Loucy (cell line): ENCODE results near the gene PMEPA1.

ENCODE experiments used
- H2AFZ ChIP-seq: fragments of 200-600 bp; sonication (generic); 2 replicates; pipeline ENCODE4 v1.6.0; 2016; ENCODE audit warnings: antibody characterized with exemption, mild to moderate bottlenecking, low read length, moderate library complexity
- H3F3A ChIP-seq: fragments of 200-600 bp; 2 replicates; pipeline ENCODE4 v1.6.0; 2016; ENCODE audit warnings: antibody characterized with exemption, low read depth, mild to moderate bottlenecking
- H3K27me3 ChIP-seq: fragments of 200-600 bp; sonication (generic); 2 replicates; pipeline ENCODE4 v1.6.1; 2014; ENCODE audit warnings: low read length, mild to moderate bottlenecking; ENCODE audit not compliant: insufficient read depth, poor library complexity, severe bottlenecking
- H3K36me3 ChIP-seq: fragments of 200-600 bp; sonication (generic); 2 replicates; pipeline ENCODE4 v1.6.1; 2016; ENCODE audit warnings: low read length; ENCODE audit not compliant: insufficient read depth
- H3K4me1 ChIP-seq: fragments of 200-600 bp; sonication (generic); 2 replicates; pipeline ENCODE4 v1.5.1; 2014; ENCODE audit warnings: low read length, mild to moderate bottlenecking; ENCODE audit not compliant: insufficient read depth, poor library complexity, severe bottlenecking
- H3K4me2 ChIP-seq: fragments of 200-600 bp; sonication (generic); 2 replicates; pipeline ENCODE4 v1.6.0; 2014; ENCODE audit warnings: antibody characterized with exemption, low read length, low read depth, mild to moderate bottlenecking; ENCODE audit not compliant: poor library complexity, severe bottlenecking
- H3K4me3 ChIP-seq: fragments of 200-600 bp; sonication (generic); 2 replicates; pipeline ENCODE4 v1.5.1; 2014; ENCODE audit warnings: low read length, mild to moderate bottlenecking, mixed read lengths; ENCODE audit not compliant: poor library complexity, severe bottlenecking
- H3K79me2 ChIP-seq: fragments of 200-600 bp; sonication (generic); 2 replicates; pipeline ENCODE4 v1.6.1; 2014; ENCODE audit warnings: low read length; ENCODE audit not compliant: insufficient read depth
- H3K9ac ChIP-seq: fragments of 200-600 bp; sonication (generic); 2 replicates; pipeline ENCODE4 v1.6.0; 2014; ENCODE audit warnings: mild to moderate bottlenecking, low read depth, low read length, moderate library complexity; ENCODE audit not compliant: poor library complexity, severe bottlenecking
- H3K9me2 ChIP-seq: fragments of 200-600 bp; sonication (generic); replicated peaks from 2 replicates; pipeline ENCODE4 v1.6.1; 2016; ENCODE audit warnings: low read depth, low read length, mixed read lengths
- H3K9me3 ChIP-seq: fragments of 200-600 bp; sonication (generic); 2 replicates; pipeline ENCODE4 v1.6.1; 2014; ENCODE audit warnings: mild to moderate bottlenecking, antibody characterized with exemption, low read length, low read depth; ENCODE audit not compliant: insufficient read depth
- H4K20me1 ChIP-seq: fragments of 200-600 bp; sonication (generic); 2 replicates; pipeline ENCODE4 v1.6.0; 2014; ENCODE audit warnings: antibody characterized with exemption, low read length, mild to moderate bottlenecking; ENCODE audit not compliant: insufficient read depth, poor library complexity, severe bottlenecking
- CTCF ChIP-seq: fragments of 200-600 bp; sonication (generic); conservative IDR thresholded peaks from 2 replicates; pipeline ENCODE4 v1.5.1; 2014; ENCODE audit warnings: mild to moderate bottlenecking, antibody characterized with exemption, low read length
- EZH2phosphoT487 ChIP-seq: fragments of 200-600 bp; IDR thresholded peaks from 2 replicates; pipeline ENCODE4 v1.6.1; 2018; ENCODE audit warnings: antibody characterized with exemption, mild to moderate bottlenecking, moderate library complexity, borderline replicate concordance

PMEPA1 gene

GRCh38 chr20:57690525-57690924, 19.3 kb downstream of the PMEPA1 start:
- H3K36me3 ChIP-seq: no peaks in the 10 kb centered on the region
- no peaks in the 10 kb centered on the region for H4K20me1 ChIP-seq
- H3K4me3 ChIP-seq: no peak overlapping the region
- H3F3A ChIP-seq: no peaks in the 10 kb centered on the region
- peaks cover 22% of the 10 kb centered on the region; the same call in 1 of the 2 replicates for H3K79me2 ChIP-seq
- no peaks in the 10 kb centered on the region for H3K9me3 ChIP-seq
- peaks cover 54% of the 10 kb centered on the region for H3K4me1 ChIP-seq
- no peak overlapping the region for H2AFZ ChIP-seq
- TF ChIP-seq EZH2phosphoT487 (no peak), CTCF (no peak)
- H3K27me3 ChIP-seq: no peaks in the 10 kb centered on the region
- no peak overlapping the region for H3K9ac ChIP-seq
- no peak overlapping the region for H3K4me2 ChIP-seq
- no peaks in the 10 kb centered on the region for H3K9me2 ChIP-seq

- H3K4me1 ChIP-seq: peaks cover 60% of the 10 kb centered on the region
- H3K4me2 ChIP-seq: no peak overlapping the region
- H3K9me2 ChIP-seq: no peaks in the 10 kb centered on the region
- H3K79me2 ChIP-seq: peaks cover 22% of the 10 kb centered on the region; the same call in 1 of the 2 replicates
- no peaks in the 10 kb centered on the region for H3K9me3 ChIP-seq
- no peaks in the 10 kb centered on the region for H3K27me3 ChIP-seq
- H3K4me3 ChIP-seq: no peak overlapping the region
- no peak for TF ChIP-seq EZH2phosphoT487
- no peak for TF ChIP-seq CTCF
- H4K20me1 ChIP-seq: no peaks in the 10 kb centered on the region
- H2AFZ ChIP-seq: no peak overlapping the region
- H3F3A ChIP-seq: no peaks in the 10 kb centered on the region; the same call in 1 of the 2 replicates
- no peaks in the 10 kb centered on the region for H3K36me3 ChIP-seq
- H3K9ac ChIP-seq: no peak overlapping the region
Observed at GRCh38 chr20:57689745-57690481, 19.9 kb downstream of the PMEPA1 start.

DNA sequence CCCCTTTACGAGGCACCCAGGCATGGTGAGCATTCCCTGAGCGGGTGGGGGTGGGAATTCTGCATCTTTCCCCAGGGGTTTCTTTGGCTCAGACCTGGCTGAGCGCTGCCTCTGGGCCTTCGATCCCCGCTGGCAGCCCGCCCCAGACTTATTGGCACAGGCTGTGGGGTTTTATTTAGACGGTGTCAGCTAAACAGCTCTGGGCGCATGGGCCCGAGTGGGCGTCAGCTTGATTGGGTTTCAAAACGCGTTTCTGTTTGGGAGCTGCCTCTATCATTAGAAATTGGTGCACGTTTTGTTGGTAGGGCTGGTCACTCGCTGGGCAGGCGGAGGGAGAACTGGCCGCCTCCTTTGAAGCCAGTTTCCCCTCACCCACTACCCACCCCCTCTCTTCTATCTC, 21.0 kb downstream of the PMEPA1 start:
- H3K27me3 ChIP-seq: no peaks in the 10 kb centered on the region
- no peak overlapping the region for H2AFZ ChIP-seq
- H3K9ac ChIP-seq: peak overlapping the region; percentile 15
- H3K79me2 ChIP-seq: peaks cover 28% of the 10 kb centered on the region
- H4K20me1 ChIP-seq: no peaks in the 10 kb centered on the region
- H3K36me3 ChIP-seq: no peaks in the 10 kb centered on the region
- H3K4me1 ChIP-seq: peaks cover 70% of the 10 kb centered on the region
- no peaks in the 10 kb centered on the region; the same call in 1 of the 2 replicates for H3F3A ChIP-seq
- H3K9me2 ChIP-seq: no peaks in the 10 kb centered on the region
- H3K4me2 ChIP-seq: peak overlapping the region; percentile 44
- H3K4me3 ChIP-seq: no peak overlapping the region
- no peaks in the 10 kb centered on the region for H3K9me3 ChIP-seq
- no peak for TF ChIP-seq CTCF
- no peak for TF ChIP-seq EZH2phosphoT487
